Measurements from ENCODE around the gene MKNK2.

GRCh38 chr19:1989513-1990229 lies 61.4 kb downstream of the MKNK2 start:
- TF ChIP-seq CTCF (IDR thresholded peaks at IDR 0.05) = no peak
- no peak for TF ChIP-seq EP300 (IDR thresholded peaks at IDR 0.05; ENCODE audit: borderline replicate concordance in 1 of 2, low read depth in 1 of 2, low read length in 1 of 2)
- no peak for TF ChIP-seq GABPA (IDR thresholded peaks at IDR 0.05; ENCODE audit: low read depth)
